Heart left ventricle (tissue), 16 donors: ENCODE results near the gene SLIT3. TPM values are rescaled to one million over a fixed set of nuclear protein-coding genes. Genes with fewer than 3 reads are reported as not detected.

Experiments used
- ATAC-seq, 4 donors: fragments of 200-7000 bp; cut with Tn5 transposase; one replicate each; pipeline ENCODE4 v1.9.1; 2020 to 2022; ENCODE audit warnings: moderate library complexity in 4 of 4, mild to moderate bottlenecking in 3 of 4, moderate number of reproducible peaks in 1 of 4
- DNase-seq, 5 donors: peaks; one replicate each; pipeline ENCODE4 v3.0.0-alpha.2; 2020
- H3K27ac ChIP-seq, 12 donors: fragments of 200-600 bp; sonication (generic) in 4 of 12; one replicate each; pipeline versions ENCODE4 v1.5.0 to v1.8.0; 2016 to 2022; ENCODE audit warnings: mild to moderate bottlenecking in 2 of 12
- H3K27me3 ChIP-seq, 9 donors: fragments of 200-600 bp; sonication (generic) in 2 of 9; one replicate each; pipeline versions ENCODE4 v1.5.1 to v1.8.0; 2016 to 2022; ENCODE audit warnings: mild to moderate bottlenecking in 3 of 9
- H3K36me3 ChIP-seq, 9 donors: fragments of 200-600 bp; sonication (generic) in 2 of 9; one replicate each; pipeline versions ENCODE4 v1.5.0 to v1.8.0; 2018 to 2022; ENCODE audit warnings: mild to moderate bottlenecking in 2 of 9
- H3K4me1 ChIP-seq, 12 donors: fragments of 200-600 bp; sonication (generic) in 4 of 12; one replicate each; pipeline versions ENCODE4 v1.5.0 to v1.8.0; 2016 to 2022; ENCODE audit warnings: mild to moderate bottlenecking in 3 of 12
- H3K4me3 ChIP-seq, 12 donors: fragments of 200-600 bp; sonication (generic) in 4 of 12; one replicate each; pipeline versions ENCODE4 v1.5.0 to v1.8.0; 2017 to 2022; ENCODE audit warnings: mild to moderate bottlenecking in 9 of 12, moderate library complexity in 4 of 12
- H3K9me3 ChIP-seq, 12 donors: fragments of 200-600 bp; sonication (generic) in 4 of 12; one replicate each; pipeline versions ENCODE4 v1.5.0 to v1.8.0; 2016 to 2022; ENCODE audit warnings: mild to moderate bottlenecking in 1 of 12
- POLR2A ChIP-seq, 2 donors: fragments of 450-650 bp; IDR thresholded peaks; one replicate each; pipeline ENCODE4 v1.6.1; 2017; ENCODE audit warnings: antibody characterized with exemption in 2 of 2, mild to moderate bottlenecking in 2 of 2, moderate library complexity in 2 of 2
- WGBS, 4 donors: extraction: QIAGEN DNeasy Blood & Tissue Kit in 2 of 4; methylation state at CpG; one replicate each; pipeline versions ENCODE4 v1.1.5 to v1.1.7; 2013 to 2018; 5-methylcytosine and 5-hydroxymethylcytosine counted together
- intact Hi-C, 10 donors: fragments of 100-400 bp; cut with DNase I; formaldehyde crosslinking; loops; one replicate each; pipeline versions ENCODE4 v1.11.1 to v1.14.2; 2022
- polyA plus RNA-seq, 2 donors: library from polyadenylated mRNA; stranded (reverse); fragments of 200-250 nt; gene quantifications; one replicate each; pipeline ENCODE4 v1.2.3, GENCODE V29; 2013
- total RNA-seq, 9 donors: library from RNA; depleted of rRNA in 2 of 9; stranded (reverse); fragments of >200 nt in 2 of 9; fragmentation: NEBNext Ultra II Directional in 3 of 9; extraction: Animal tissue kit (Norgen Biotek cat#: 25700) in 3 of 9; gene quantifications; one replicate each; pipeline versions ENCODE4 v1.1.0 to v1.2.4, GENCODE V29; 2016 to 2023
- TF ChIP-seq, protein P1 (sequence below), 12 donors: fragments of 200-600 bp; sonication (generic) in 4 of 12; IDR thresholded peaks; one replicate each; pipeline versions ENCODE4 v1.5.0 to v1.8.0; 2018 to 2022; ENCODE audit warnings: antibody characterized with exemption in 12 of 12, mild to moderate bottlenecking in 5 of 12
- donor health status: ischemic (EF 13 %, LVEDD 7.1; RV severe dilation, severe dysfunction).
- donor health status: healthy with polysubstance abuse.
- donor health status: DM: no; HTN: yes; CAD: no.
- donor health status: DM: no; HTN: no; CAD: no.
- donor health status: ischemic (EF 25% LVEDD 6.9; RV normal size, moderate dysfunction).
- donor health status: ischemic (EF 25% LVEDD 5.7; RV mildly dilated, moderate dysfunction).
- donor health status: healthy.
- donor health status: DM: yes; HTN: yes; CAD: no.
- donor health status: ischemic (EF 35%, LVEDD 5.7; RV mildly dilated, moderate dysfunction).
- donor health status: nonischemic (EF 11% LVEDD 7.7; RV severe dilation, severe dysfunction).
- donor health status: DM: yes; HTN: yes; CAD: no.
- donor health status: PGD.
- donor health status: ischemic (EF 29% LVEDD 5.4; RV normal size, mild dysfunction).
- donor health status: nonischemic (EF 23%, LVEDD 6.1; RV moderate dilation, normal function).

SLIT3 gene
- total and polyA plus RNA-seq, 11 donors: 2.3 to 40.3 (median 14.4) TPM

DNA sequence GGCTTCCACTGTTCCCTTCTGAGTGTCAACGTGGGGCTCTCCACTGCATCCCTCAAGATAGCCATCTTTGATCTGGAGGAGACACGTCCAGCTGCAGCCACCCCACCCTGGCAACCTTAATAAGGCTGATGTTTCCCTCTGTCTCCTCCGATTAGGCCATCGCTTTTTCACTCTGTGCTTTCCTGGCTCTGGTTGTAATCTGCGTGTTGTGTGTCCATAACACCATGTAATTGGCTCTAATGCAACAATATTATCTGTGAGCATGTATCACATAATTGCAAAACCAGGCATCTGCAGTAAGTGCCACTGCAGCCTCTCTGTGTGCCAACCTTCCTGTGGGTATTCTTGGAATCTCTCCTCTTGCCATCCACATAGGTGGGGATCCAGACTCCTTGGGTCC is 471.9 kb downstream of the SLIT3 start:
- peaks cover 0 to 21% (median 2%) of the 10 kb centered on the region in 12 donors for H3K4me1 ChIP-seq
- TF ChIP-seq, protein P1, sequence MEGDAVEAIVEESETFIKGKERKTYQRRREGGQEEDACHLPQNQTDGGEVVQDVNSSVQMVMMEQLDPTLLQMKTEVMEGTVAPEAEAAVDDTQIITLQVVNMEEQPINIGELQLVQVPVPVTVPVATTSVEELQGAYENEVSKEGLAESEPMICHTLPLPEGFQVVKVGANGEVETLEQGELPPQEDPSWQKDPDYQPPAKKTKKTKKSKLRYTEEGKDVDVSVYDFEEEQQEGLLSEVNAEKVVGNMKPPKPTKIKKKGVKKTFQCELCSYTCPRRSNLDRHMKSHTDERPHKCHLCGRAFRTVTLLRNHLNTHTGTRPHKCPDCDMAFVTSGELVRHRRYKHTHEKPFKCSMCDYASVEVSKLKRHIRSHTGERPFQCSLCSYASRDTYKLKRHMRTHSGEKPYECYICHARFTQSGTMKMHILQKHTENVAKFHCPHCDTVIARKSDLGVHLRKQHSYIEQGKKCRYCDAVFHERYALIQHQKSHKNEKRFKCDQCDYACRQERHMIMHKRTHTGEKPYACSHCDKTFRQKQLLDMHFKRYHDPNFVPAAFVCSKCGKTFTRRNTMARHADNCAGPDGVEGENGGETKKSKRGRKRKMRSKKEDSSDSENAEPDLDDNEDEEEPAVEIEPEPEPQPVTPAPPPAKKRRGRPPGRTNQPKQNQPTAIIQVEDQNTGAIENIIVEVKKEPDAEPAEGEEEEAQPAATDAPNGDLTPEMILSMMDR (IDR thresholded peaks at IDR 0.05): no peak
- TF ChIP-seq POLR2A (IDR thresholded peaks at IDR 0.05): no peak
- no peaks in the 10 kb centered on the region for H3K9me3 ChIP-seq
- no peak overlapping the region for H3K27ac ChIP-seq
- H3K36me3 ChIP-seq: no peaks in the 10 kb centered on the region
- no peaks in the 10 kb centered on the region for H3K27me3 ChIP-seq
- intact Hi-C loops: no loop called here
- WGBS, 4 donors: 40 to 59% (median 56%) methylated on average over 5 of the region's 5 CpGs
- no peak overlapping the region for H3K4me3 ChIP-seq
- DNase-seq (no peak), ATAC-seq (peak in 1 of 4 donors; percentile 3)

DNA sequence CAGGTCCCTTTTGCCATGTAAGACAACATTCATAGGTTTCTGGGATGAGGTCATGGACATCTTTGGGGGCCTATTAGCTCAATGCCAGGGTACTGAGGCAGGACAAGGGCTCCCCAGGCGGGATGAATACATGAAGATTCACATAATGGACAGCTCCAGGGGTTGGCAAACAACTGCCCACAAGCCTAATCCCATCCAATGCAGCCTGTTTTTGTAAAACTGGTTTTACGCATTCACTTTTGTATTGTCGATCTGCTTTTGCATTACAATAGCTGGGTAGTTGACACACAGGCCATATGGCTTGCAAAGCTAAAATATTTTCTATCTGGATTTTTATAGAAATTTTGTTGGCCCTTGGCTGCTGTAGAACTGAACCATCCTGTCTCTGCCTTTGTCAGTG is 473.3 kb downstream of the SLIT3 start:
- Histone ChIP-seq H3K27ac (no peak overlapping the region), H3K4me1 (peaks cover 0 to 25% (median 5%) of the 10 kb centered on the region in 12 donors), H3K9me3 (no peaks in the 10 kb centered on the region), H3K36me3 (no peaks in the 10 kb centered on the region), H3K27me3 (no peaks in the 10 kb centered on the region), H3K4me3 (no peak overlapping the region)
- TF ChIP-seq, protein P1 (IDR thresholded peaks at IDR 0.05): no peak
- TF ChIP-seq POLR2A (IDR thresholded peaks at IDR 0.05): no peak
- DNase-seq: no peak
- no peak for ATAC-seq
- 87 to 95% (median 90%) methylated on average over 3 of the region's 3 CpGs for WGBS, 4 donors
- intact Hi-C loops: no loop called here

DNA sequence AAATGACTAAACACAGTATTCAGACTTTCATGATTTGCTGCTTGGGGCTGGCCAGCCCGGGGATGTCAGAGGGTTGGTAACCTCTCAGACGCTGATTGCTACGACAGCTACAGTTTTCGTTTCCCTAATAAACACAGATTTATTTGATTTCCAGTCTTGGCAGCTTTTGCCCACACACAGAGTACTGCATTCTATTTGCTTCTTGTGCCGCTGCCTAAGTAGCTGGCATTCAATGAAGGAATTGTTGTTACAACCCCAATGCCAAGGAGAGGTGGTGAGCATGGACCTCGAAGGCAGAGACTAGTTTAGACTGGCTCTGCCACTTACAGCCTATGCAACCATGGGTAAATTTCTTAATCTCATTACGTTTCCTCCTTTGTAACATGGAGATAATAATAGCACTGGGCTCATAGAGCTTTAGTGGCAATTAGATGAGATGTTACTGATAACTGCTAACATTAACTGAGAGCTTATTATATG is 474.7 kb downstream of the SLIT3 start:
- DNase-seq (no peak), ATAC-seq (no peak)
- Histone ChIP-seq H3K27me3 (no peaks in the 10 kb centered on the region), H3K4me3 (no peak overlapping the region), H3K27ac (no peak overlapping the region), H3K9me3 (no peaks in the 10 kb centered on the region), H3K4me1 (peaks cover 0 to 27% (median 5%) of the 10 kb centered on the region in 12 donors), H3K36me3 (no peaks in the 10 kb centered on the region)
- intact Hi-C loops: no loop called here
- TF ChIP-seq, protein P1 (IDR thresholded peaks at IDR 0.05): no peak
- no peak for TF ChIP-seq POLR2A (IDR thresholded peaks at IDR 0.05)
- 78 to 86% (median 85%) methylated on average over 7 of the region's 7 CpGs for WGBS, 4 donors

DNA sequence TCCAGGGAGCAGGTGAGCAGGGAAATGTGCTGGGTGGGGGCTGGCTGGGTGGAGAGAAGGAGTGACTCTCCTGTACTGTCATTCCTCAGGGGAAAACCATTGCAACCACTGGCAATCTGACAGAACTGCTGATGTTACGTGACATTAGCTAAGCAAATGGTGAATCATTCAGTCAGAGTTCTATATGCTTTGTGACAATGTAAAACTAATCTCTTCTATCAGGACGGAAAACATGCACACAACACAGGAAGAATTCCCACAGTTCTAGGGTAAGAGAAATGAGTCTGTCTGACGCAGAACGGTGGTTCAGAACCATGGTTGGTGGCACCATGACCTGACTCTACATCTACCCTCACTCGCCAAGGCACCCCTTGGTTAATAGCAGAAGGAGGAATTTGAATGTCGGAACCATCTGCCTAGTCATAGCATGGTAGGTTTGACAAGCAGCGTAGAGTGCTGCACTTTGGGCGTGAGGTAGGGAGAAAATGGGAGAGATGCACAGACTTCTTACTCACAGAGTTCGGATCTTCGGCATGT is 478.1 kb downstream of the SLIT3 start:
- Histone ChIP-seq H3K4me3 (no peak overlapping the region), H3K4me1 (peaks cover 0 to 33% (median 5%) of the 10 kb centered on the region in 12 donors), H3K27me3 (no peaks in the 10 kb centered on the region), H3K27ac (peak overlapping the region in 1 of 12 donors; percentile 5), H3K9me3 (no peaks in the 10 kb centered on the region), H3K36me3 (no peaks in the 10 kb centered on the region)
- peak in 1 of 5 donors; percentile 37 for DNase-seq
- ATAC-seq: peak in 1 of 4 donors; percentile 8
- 85 to 88% (median 87%) methylated on average over 10 of the region's 10 CpGs for whole genome bisulfite sequencing, 4 donors
- intact Hi-C loops: no loop called here
- TF ChIP-seq, protein P1 (IDR thresholded peaks at IDR 0.05): no peak
- TF ChIP-seq POLR2A (IDR thresholded peaks at IDR 0.05): no peak
